B cell (primary cell): Measurements from ENCODE around the gene LRRC10. TPM values are rescaled to one million over a fixed set of nuclear protein-coding genes. Genes with fewer than 3 reads are reported as not detected.

Experiments used
- ATAC-seq: fragments of 200-7000 bp; cut with Tn5 transposase; one replicate; pipeline ENCODE4 v1.10.0; 2021; ENCODE audit warnings: low read depth, mild to moderate bottlenecking, moderate number of reproducible peaks, moderate library complexity
- CTCF ChIA-PET: fragments of 350-600 bp; sonication (Branson Sonifier 250); formaldehyde crosslinking; loops from one replicate; lab custom pipeline; 2021; ENCODE audit warnings: antibody characterized with exemption, inconsistent platforms; lab: Charles Lee
- POLR2A ChIA-PET: fragments of 350-600 bp; sonication (Branson Sonifier 250); formaldehyde crosslinking; loops from one replicate; lab custom pipeline; 2021; ENCODE audit warnings: antibody characterized with exemption; lab: Charles Lee
- DNase-seq: peaks from one replicate; pipeline ENCODE4 v3.0.0; 2013
- H2AFZ ChIP-seq: 2 replicates; pipeline ENCODE4 v1.6.1; 2012; ENCODE audit warnings: mild to moderate bottlenecking, low read depth, low read length; ENCODE audit not compliant: insufficient read depth, poor library complexity, severe bottlenecking
- H3K27ac ChIP-seq, 2 donors: 1 replicate in 1 of 2; 2 replicates in 1 of 2; pipeline ENCODE4 v1.5.1; 2012 to 2013; ENCODE audit warnings: low read length in 2 of 2, mild to moderate bottlenecking in 2 of 2, moderate library complexity in 1 of 2
- H3K27me3 ChIP-seq, 4 experiments: fragments of 200-600 bp in 1 of 4; sonication (generic) in 1 of 4; replicated peaks in 1 of 4; 1 replicate in 2 of 4; 2 replicates in 2 of 4; pipeline versions ENCODE4 v1.6.1 to v1.7.0; 2013 to 2016; ENCODE audit warnings: low read length in 3 of 4, mild to moderate bottlenecking in 2 of 4, mixed read lengths in 1 of 4, moderate library complexity in 1 of 4; ENCODE audit not compliant: insufficient read depth in 4 of 4, control insufficient read depth in 3 of 4; ENCODE audit errors: control extremely low read depth in 1 of 4
- H3K36me3 ChIP-seq, 2 experiments: replicated peaks in 1 of 2; 1 replicate in 1 of 2; 2 replicates in 1 of 2; pipeline versions ENCODE4 v1.6.1 to v1.7.1; 2013; ENCODE audit warnings: low read length in 1 of 2; ENCODE audit not compliant: insufficient read depth in 2 of 2, control insufficient read depth in 1 of 2; ENCODE audit errors: control extremely low read depth in 1 of 2, extremely low read depth in 1 of 2
- H3K4me1 ChIP-seq, 2 donors: fragments of 200-600 bp in 1 of 2; sonication (generic) in 1 of 2; 1 replicate in 1 of 2; 2 replicates in 1 of 2; pipeline versions ENCODE4 v1.5.1 to v1.6.1; 2013 to 2017; ENCODE audit warnings: low read length in 2 of 2; ENCODE audit not compliant: control insufficient read depth in 2 of 2, insufficient read depth in 2 of 2
- H3K4me2 ChIP-seq: replicated peaks from 2 replicates; pipeline ENCODE3; 2012; ENCODE audit warnings: mild to moderate bottlenecking, low read depth, low read length; ENCODE audit not compliant: poor library complexity, severe bottlenecking
- H3K4me3 ChIP-seq, 5 experiments: fragments of 200-600 bp in 1 of 5; sonication (generic) in 1 of 5; 1 replicate in 3 of 5; 2 replicates in 2 of 5; pipeline versions ENCODE4 v1.5.1 to v1.7.0; 2011 to 2016; ENCODE audit warnings: low read length in 4 of 5, mild to moderate bottlenecking in 4 of 5, low read depth in 2 of 5, control low read depth in 1 of 5, moderate library complexity in 1 of 5; ENCODE audit not compliant: insufficient read depth in 1 of 5; ENCODE audit errors: control extremely low read depth in 1 of 5, extremely low read depth in 1 of 5
- H3K79me2 ChIP-seq: fragments of 200-600 bp; sonication (generic); one replicate; pipeline ENCODE4 v1.6.0; 2016; ENCODE audit warnings: low read length; ENCODE audit not compliant: control insufficient read depth, insufficient read depth
- H3K9ac ChIP-seq: fragments of 200-600 bp; sonication (generic); 2 replicates; pipeline ENCODE4 v1.6.1; 2017; ENCODE audit warnings: mild to moderate bottlenecking, low read length, moderate library complexity
- H3K9me3 ChIP-seq, 3 donors: one replicate each; pipeline versions ENCODE4 v1.6.1 to v1.7.1; 2013; ENCODE audit warnings: low read length in 2 of 3; ENCODE audit not compliant: control insufficient read depth in 2 of 3, insufficient read depth in 1 of 3; ENCODE audit errors: control extremely low read depth in 1 of 3
- H4K20me1 ChIP-seq: 2 replicates; pipeline ENCODE4 v1.6.0; 2012; ENCODE audit warnings: mild to moderate bottlenecking, low read length; ENCODE audit not compliant: insufficient read depth, control insufficient read depth, poor library complexity, severe bottlenecking
- H3K27ac Mint-ChIP-seq: one replicate; pipeline ENCODE4 v1.8.0; 2021; ENCODE audit warnings: mixed read lengths
- H3K27me3 Mint-ChIP-seq: one replicate; pipeline ENCODE4 v1.8.0; 2021; ENCODE audit warnings: mixed read lengths
- H3K4me1 Mint-ChIP-seq: one replicate; pipeline ENCODE4 v1.8.0; 2021; ENCODE audit warnings: mixed read lengths
- H3K4me3 Mint-ChIP-seq: one replicate; pipeline ENCODE4 v1.8.0; 2021; ENCODE audit warnings: mixed read lengths
- H3K9me3 Mint-ChIP-seq: one replicate; pipeline ENCODE4 v1.8.0; 2022; ENCODE audit warnings: mixed read lengths; ENCODE audit not compliant: insufficient read depth
- CTCF ChIP-seq: fragments of 200-600 bp; IDR thresholded peaks from one replicate; pipeline ENCODE4 v1.8.0; 2022; ENCODE audit warnings: antibody characterized with exemption, mild to moderate bottlenecking
- EZH2 ChIP-seq: IDR thresholded peaks from 2 replicates; pipeline ENCODE4 v1.6.1; 2012; ENCODE audit warnings: borderline replicate concordance, low read depth, mild to moderate bottlenecking, moderate library complexity, low read length; ENCODE audit not compliant: insufficient read depth, poor library complexity, severe bottlenecking
- WGBS: methylation state at CpG from one replicate; pipeline ENCODE4 v1.1.5; 2013; ENCODE audit warnings: missing lambda C conversion rate; ENCODE audit not compliant: insufficient coverage; 5-methylcytosine and 5-hydroxymethylcytosine counted together
- intact Hi-C: fragments of 100-400 bp; cut with micrococcal nuclease; formaldehyde crosslinking; loops from one replicate; pipeline ENCODE4 v1.10.0; 2022
- polyA plus RNA-seq: library from polyadenylated mRNA; depleted of rRNA; stranded (reverse); fragments of >200 nt; gene quantifications from 2 replicates; pipeline ENCODE4 v1.2.3, GENCODE V29; 2012
- total RNA-seq, 2 donors: library from RNA; stranded (reverse); fragments of 120-200 nt in 1 of 2; gene quantifications; 1 replicate in 1 of 2; 2 replicates in 1 of 2; pipeline versions ENCODE4 v1.2.3 to v1.2.4, GENCODE V29; 2013 to 2022

The LRRC10 gene
- total and polyA plus RNA-seq, 2 donors (not counting 1 experiment from before 2014, with no cell fraction given) = not detected

GRCh38 chr12:69620077-69620476 is 9.4 kb upstream of the LRRC10 start:
- Histone ChIP-seq H3K27ac (no peak overlapping the region), H4K20me1 (no peaks in the 10 kb centered on the region), H3K9me3 (no peaks in the 10 kb centered on the region), H2AFZ (no peak overlapping the region), H3K4me1 (no peaks in the 10 kb centered on the region), H3K36me3 (no peaks in the 10 kb centered on the region), H3K4me2 (no peak overlapping the region), H3K4me3 (no peak overlapping the region), H3K9ac (no peak overlapping the region), H3K27me3 (no peaks in the 10 kb centered on the region), H3K79me2 (no peaks in the 10 kb centered on the region)
- Mint-ChIP-seq H3K27me3 (peaks cover 26% of the 10 kb centered on the region), H3K4me1 (no peaks in the 10 kb centered on the region), H3K27ac (no peak overlapping the region), H3K9me3 (no peaks in the 10 kb centered on the region), H3K4me3 (no peak overlapping the region)
- intact Hi-C loops = no loop called here
- CTCF ChIA-PET = no interaction called here
- WGBS = 94% methylated on average over 2 of the region's 4 CpGs
- ATAC-seq = no peak
- POLR2A ChIA-PET = no interaction called here
- TF ChIP-seq EZH2 (no peak), CTCF (no peak)
- no peak for DNase-seq

- Histone ChIP-seq H3K9me3 (no peaks in the 10 kb centered on the region), H3K36me3 (no peaks in the 10 kb centered on the region), H3K27ac (no peak overlapping the region), H3K4me3 (no peak overlapping the region), H3K27me3 (no peaks in the 10 kb centered on the region), H3K79me2 (no peaks in the 10 kb centered on the region), H3K9ac (no peak overlapping the region), H2AFZ (no peak overlapping the region), H3K4me1 (no peaks in the 10 kb centered on the region), H4K20me1 (no peaks in the 10 kb centered on the region), H3K4me2 (no peak overlapping the region)
- ATAC-seq (no peak), DNase-seq (no peak)
- intact Hi-C loops = no loop called here
- TF ChIP-seq CTCF = no peak
- no peak for TF ChIP-seq EZH2
- CTCF ChIA-PET = interaction anchor here (0.6 kb wide), 1 partner anchor 27 kb away, joined by 3 read pairs; no protein-coding TSS in a partner anchor
- Mint-ChIP-seq H3K9me3 (no peaks in the 10 kb centered on the region), H3K27me3 (peaks cover 26% of the 10 kb centered on the region), H3K4me1 (no peaks in the 10 kb centered on the region), H3K27ac (no peak overlapping the region), H3K4me3 (no peak overlapping the region)
- POLR2A ChIA-PET = no interaction called here
- WGBS = 88% methylated on average over 5 of the region's 6 CpGs
Measured at GRCh38 chr12:69619050-69619449, 8.3 kb upstream of the LRRC10 start.
